Right lung (tissue), 5 donors: ENCODE measurements around the gene SHCBP1. TPM values are rescaled to one million over a fixed set of nuclear protein-coding genes. Genes with fewer than 3 reads are reported as not detected.

Experiments used
- DNase-seq, 2 donors: peaks; one replicate each; pipeline ENCODE4 v3.0.0-alpha.2; 2013
- polyA plus RNA-seq, 5 donors: library from polyadenylated mRNA; unstranded; fragments of 120-200 nt; gene quantifications; one replicate each; pipeline versions ENCODE4 v1.2.1 to v1.2.3, GENCODE V29; 2013; ENCODE audit warnings: inconsistent platforms in 1 of 5, low replicate concordance in 1 of 5; ENCODE audit not compliant: insufficient read length in 5 of 5, insufficient read depth in 1 of 5

SHCBP1 gene
- polyA plus RNA-seq, 5 donors, result 7.8 to 22.9 (median 11.4) TPM

GRCh38 chr16:46618516-46618915 is 2.7 kb downstream of the SHCBP1 start:
- no peak for DNase-seq

DNA sequence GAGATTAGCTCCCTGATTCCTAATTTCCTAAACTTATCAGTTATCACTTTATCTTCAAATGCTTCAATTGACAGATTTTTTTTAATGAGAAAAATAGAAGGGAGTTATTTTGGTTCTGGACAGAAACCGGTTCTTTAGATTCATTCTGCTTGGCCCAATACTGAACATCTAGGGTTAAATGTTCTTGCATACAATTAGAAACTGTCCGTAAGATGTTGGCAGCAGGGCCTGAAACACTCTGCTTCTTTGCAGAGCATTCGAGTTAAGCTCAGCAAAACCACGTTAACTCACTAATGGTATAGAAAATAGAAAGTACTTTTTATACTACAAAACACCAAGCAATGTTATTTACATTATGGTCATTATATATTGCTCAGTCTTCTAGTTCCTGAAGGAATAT is 7.2 kb downstream of the SHCBP1 start:
- DNase-seq, result peak in 1 of 2 donors; percentile 32

DNA sequence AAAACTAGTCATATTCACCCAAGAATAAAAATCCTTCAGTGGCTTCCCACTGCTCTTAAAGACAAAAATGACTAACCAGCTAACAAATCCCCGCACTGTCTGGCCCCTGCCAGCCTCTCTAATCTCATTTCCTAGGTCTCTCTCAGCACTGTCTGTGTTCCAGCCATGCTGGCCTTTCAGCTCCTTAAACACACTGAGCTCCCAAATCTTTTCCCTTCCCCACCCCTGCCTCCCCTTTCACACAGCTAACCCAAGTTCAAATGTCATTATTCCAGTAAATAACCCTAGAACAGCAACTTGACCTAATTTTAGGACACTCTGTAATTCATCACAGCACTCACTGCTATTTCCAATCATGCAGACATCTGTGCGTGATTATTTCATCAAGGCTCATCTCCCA is 7.8 kb downstream of the SHCBP1 start:
- DNase-seq, result peak in 1 of 2 donors; percentile 31

DNA sequence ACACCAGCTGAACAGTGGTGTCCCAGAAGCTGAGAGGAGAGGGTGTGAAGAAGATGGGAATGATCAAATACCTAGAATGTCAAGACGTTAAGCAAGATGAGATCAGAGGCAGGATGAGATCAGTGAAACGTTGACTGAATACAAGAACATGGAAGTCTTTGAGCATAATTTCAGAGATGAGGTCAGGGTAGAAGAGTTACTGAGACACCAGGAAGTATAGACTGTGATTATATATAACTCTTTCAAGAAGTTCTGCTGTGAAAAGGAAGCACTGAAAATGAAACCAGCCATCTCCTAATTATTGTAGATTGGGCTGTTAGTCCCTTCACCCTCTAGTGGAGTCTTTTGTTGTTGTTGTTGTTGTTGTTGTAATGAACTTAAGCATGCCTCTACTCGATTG is 9.1 kb downstream of the SHCBP1 start:
- no peak for DNase-seq

DNA sequence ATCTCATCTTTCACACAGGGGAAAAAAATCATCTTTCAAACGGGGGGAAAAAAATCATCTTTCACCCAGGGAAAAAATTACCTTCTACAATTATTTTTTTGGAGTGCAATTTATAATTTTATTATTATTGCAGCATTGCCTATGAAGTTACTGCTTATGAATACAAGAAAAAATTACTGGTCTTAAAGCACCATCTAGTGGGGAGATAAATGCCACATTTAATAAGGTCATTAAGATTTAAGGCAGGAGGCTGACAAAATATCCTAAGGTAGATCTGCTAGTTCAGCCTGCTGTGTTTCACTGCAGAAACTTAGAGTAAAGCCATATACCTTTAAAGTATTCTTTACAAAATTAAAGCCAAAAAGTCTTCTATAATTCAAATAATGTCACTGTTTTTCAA is 13.7 kb downstream of the SHCBP1 start:
- DNase-seq, result peak in 1 of 2 donors; percentile 38

GRCh38 chr16:46606231-46606630 is 14.9 kb downstream of the SHCBP1 start:
- DNase-seq, result no peak

DNA sequence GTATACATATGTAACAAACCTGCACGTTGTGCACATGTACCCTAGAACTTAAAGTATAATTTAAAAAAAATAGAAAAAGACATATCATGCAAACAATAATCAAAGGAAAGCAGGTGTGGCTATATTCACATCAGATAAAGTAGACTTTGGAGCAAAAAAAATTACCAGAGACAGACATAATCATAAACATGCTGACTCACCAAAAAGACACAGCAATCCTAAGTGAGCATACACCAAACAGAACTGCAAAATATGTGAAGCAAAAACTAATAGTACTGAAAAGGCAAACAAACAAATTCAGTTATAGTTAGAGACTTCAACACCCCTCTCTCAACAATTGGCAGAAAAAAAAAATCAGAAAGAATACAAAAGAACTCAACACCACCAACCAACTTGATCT is 29.9 kb downstream of the SHCBP1 start:
- DNase-seq, result no peak

DNA sequence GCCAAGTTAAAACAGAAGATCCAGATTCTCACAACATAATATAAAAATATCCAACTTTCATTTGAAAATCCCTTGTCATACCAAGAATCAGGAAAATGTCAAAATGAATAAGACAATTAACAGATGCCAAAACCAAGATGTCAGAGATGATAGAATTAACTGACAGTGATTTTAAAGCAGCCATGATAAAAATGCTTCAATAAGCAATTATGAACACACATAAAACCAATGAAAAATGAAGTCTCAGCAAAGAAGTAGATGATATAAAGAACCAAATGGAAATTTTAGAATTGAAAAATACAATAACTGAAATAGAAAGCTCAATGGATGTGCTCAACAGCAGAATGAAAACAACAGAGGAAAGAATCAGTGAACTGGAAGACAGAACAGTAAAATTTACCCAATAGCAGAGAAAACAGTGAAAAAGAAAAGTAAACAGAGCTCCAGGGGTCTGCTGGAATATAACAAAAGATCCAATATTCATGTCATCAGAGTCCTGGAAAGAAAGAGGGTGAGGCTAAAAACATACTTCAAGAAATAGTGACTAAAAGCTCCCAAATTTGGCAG is 35.1 kb downstream of the SHCBP1 start:
- no peak for DNase-seq

- no peak for DNase-seq
These were observed 38.1 kb downstream of the SHCBP1 start for GRCh38 chr16:46583036-46583435.

GRCh38 chr16:46582313-46582712 is 38.9 kb downstream of the SHCBP1 start:
- DNase-seq, result no peak

DNA sequence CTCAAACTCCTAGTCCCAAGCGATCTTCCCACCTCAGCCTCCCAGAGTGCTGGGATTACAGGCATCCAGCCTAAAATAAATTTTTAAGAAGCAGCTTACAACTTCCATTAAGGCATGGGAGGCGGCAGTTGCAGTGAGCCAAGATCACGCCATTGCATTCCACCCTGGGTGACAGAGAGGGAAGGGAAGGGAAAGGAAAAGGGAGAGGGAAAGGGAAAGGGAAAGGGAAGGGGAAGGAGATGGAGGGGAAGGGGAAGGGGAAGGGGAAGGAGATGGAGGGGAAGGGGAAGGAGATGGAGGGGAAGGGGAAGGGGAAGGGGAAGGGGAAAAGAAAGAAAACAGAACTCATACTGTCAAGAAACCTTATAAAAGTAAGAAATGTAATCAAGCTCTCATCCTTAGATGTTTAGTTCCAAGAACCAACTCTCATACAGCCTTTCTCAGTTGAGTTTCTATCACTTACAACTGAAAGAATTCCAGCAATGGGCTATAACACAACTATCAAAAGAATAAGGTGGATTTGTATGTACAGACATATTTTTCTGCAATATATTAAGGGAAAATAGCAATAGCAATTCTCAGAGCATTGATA is 43.1 kb downstream of the SHCBP1 start:
- DNase-seq, result no peak

GRCh38 chr16:46573834-46574159 is 47.4 kb downstream of the SHCBP1 start:
- no peak for DNase-seq

DNA sequence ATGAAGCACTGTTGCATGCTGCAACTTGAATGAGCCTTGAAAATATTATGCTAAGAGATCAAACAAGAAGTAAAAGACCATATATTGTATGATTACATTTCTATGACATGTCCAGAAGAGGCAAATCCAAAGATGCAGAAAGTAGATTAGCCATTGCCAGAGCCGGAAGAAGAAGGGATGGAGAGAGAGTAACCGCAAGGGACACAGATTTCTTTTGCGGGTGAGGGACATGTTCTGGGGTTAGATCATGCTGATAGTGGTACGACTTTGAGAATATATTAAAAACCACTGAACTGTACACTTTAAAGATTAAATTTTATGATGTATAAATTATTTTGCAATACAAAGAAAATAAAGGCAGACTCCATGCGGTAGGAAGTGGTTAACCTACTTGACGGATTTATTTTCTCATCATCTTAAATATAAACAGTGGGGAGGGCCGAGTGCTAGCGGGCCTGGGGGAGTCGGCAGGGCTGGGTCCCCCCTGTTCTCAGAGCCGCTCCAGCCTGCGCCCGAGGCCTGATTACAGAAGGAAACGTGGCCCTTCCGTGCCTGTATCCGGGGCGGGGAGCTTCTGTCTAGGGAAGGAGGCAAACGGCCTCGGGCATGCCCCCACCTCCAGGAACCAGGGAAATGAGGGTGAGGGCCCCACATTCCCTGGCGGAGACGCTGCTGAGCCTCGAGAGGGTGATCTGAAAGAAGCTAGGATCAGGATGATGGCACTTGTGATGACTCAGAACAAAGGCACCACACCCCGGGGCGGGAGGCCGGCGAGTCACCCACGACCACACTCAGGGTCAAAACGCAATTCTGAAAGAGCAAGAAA is 48.0 kb downstream of the SHCBP1 start:
- no peak for DNase-seq

DNA sequence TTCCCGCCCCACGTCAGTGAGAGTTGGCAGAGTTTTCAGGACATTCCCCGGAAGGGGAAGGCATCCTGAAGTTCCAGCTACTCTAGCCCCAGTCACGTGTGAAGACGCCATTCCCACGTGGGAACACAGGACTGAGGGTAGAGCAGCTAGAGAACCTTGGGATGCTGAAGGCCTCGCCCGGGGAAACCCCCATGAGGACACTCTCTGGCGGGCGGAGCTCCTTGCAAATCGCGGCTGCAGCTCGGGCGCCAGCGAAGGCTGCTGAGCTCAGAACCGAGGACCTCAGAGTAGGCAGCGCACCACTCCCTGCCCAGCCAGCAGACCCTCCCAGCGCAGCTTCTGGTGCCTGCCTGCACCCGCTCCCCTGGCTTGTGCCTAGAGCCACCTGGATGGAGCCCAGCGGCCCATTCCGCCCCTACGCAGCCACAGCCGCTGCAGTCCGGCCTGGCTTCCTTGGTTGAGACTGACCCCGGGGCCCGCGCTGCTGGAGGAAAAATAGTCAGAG is 51.9 kb downstream of the SHCBP1 start:
- no peak for DNase-seq

GRCh38 chr16:46568472-46569230 is 52.5 kb downstream of the SHCBP1 start:
- DNase-seq, result no peak

DNA sequence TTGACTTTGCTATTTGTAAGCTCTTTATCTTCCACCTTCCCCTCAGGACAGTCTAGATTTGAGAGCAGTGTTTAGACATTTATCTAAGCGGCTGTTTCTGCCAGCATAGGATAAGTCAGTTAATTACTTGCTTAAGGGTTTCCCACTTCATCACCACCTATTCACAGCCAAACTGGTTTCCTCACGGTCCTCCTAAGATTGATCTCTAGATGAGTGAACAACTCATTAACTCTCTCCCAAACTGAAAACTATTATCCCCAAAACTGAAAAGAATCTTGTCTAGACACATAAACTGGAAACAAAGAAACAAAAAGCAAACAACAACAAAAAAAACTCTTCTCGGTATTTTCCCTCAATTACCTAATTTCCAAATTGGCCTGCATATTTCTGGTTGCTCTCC is 58.2 kb downstream of the SHCBP1 start:
- no peak for DNase-seq

DNA sequence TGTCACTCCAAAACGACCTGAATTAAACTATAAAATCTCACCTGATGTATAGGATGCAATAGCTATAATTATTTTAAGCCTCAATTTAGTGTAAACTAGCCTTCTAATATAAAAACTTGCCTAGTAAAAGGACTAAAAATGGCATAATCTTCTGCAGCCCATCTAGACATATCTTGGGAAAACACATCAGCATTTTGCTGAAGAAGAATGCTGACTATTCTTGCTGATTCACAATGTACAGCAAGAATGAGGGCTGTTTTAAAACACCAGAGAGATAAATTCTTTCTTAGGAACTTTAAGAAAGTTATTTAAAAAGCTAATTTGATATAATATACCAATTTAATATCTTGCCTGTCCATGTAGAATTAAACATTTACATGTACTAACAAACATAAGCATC is 63.2 kb downstream of the SHCBP1 start:
- no peak for DNase-seq

GRCh38 chr16:46555951-46556350 is 65.2 kb downstream of the SHCBP1 start:
- DNase-seq, result no peak

DNA sequence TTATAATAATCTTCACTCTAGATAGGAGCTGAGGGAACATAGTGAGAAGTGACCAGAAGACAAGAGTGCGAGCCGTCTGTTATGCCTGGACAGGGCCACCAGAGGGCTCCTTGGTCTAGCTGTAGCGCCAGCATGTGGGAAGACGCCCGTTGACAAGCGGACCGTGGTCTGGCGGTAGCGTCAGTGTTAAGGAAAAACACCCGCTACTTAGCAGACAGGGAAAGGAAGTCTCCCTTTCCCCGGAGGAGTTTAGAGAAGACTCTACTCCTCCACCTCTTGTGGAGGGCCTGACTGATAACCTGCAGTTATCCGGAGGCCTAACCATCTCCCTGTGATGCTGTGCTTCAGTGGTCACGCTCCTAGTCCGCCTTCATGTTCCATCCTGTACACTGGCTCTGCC is 66.7 kb downstream of the SHCBP1 start:
- DNase-seq, result peak; percentile 32 to 41

DNA sequence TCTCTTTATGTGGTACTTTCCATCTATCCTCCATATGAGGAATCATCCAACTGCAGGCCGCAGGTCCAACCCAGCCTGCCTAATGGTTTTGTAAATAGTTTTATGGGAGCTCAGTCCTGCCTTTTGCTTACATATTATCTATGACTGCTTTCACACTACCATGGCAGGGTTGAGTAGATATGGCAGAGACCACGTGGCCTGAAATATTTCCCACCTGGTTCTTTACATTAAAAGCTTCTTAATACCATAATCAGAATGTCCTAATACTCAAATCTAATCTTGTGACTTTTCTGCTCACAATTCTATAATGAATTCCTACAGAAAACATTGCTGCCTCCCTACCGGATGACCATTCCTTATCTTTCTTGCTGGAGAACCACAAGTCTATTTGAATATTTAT is 71.7 kb downstream of the SHCBP1 start:
- DNase-seq, result no peak
